PC-3 (cell line): ENCODE measurements around the gene KRTAP10-2.

ENCODE experiments used
- CTCF ChIP-seq: fragments of 300-600 bp; sonication (generic); conservative IDR thresholded peaks from 2 replicates; pipeline ENCODE4 v1.5.1; 2017; ENCODE audit warnings: antibody characterized with exemption, low read depth, mild to moderate bottlenecking, low read length
- EZH2 ChIP-seq: fragments of 300-600 bp; sonication (generic); IDR thresholded peaks from one replicate; pipeline ENCODE4 v1.6.1; 2017; ENCODE audit warnings: antibody characterized with exemption, mild to moderate bottlenecking, low read length; ENCODE audit not compliant: unreplicated experiment
- EZH2phosphoT487 ChIP-seq: fragments of 300-600 bp; sonication (generic); IDR thresholded peaks from 2 replicates; pipeline ENCODE4 v1.6.1; 2018; ENCODE audit warnings: mild to moderate bottlenecking, antibody characterized with exemption, low read length, borderline replicate concordance

GRCh38 chr21:44574457-44575306 is 23.4 kb upstream of the KRTAP10-2 start:
- TF ChIP-seq CTCF = no peak
- no peak for TF ChIP-seq EZH2
- no peak for TF ChIP-seq EZH2phosphoT487
